ENCODE results near the gene PNMA6F.

- TF ChIP-seq, protein P1, sequence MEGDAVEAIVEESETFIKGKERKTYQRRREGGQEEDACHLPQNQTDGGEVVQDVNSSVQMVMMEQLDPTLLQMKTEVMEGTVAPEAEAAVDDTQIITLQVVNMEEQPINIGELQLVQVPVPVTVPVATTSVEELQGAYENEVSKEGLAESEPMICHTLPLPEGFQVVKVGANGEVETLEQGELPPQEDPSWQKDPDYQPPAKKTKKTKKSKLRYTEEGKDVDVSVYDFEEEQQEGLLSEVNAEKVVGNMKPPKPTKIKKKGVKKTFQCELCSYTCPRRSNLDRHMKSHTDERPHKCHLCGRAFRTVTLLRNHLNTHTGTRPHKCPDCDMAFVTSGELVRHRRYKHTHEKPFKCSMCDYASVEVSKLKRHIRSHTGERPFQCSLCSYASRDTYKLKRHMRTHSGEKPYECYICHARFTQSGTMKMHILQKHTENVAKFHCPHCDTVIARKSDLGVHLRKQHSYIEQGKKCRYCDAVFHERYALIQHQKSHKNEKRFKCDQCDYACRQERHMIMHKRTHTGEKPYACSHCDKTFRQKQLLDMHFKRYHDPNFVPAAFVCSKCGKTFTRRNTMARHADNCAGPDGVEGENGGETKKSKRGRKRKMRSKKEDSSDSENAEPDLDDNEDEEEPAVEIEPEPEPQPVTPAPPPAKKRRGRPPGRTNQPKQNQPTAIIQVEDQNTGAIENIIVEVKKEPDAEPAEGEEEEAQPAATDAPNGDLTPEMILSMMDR (conservative IDR thresholded peaks at IDR 0.05 in 1 of 2, IDR thresholded peaks at IDR 0.05 in 1 of 2; ENCODE audit: extremely low read depth in 1 of 2, insufficient read depth in 1 of 2, low read depth in 1 of 2, low read length in 2 of 2) = no peak
- no peak for TF ChIP-seq EZH2 (IDR thresholded peaks at IDR 0.05; ENCODE audit: borderline replicate concordance, low read length)
Measured at GRCh38 chrX:153317996-153318722, 3.4 kb downstream of the PNMA6F start.

All from mammary epithelial cell (primary cell).